PC-3 (cell line): ENCODE data around the gene CSN3. TPM values are rescaled to one million over a fixed set of nuclear protein-coding genes. Genes with fewer than 3 reads are reported as not detected.

ENCODE experiments used
- ATAC-seq: fragments of 200-7000 bp; cut with Tn5 transposase; 2 replicates; pipeline ENCODE4 v1.9.1; 2020; ENCODE audit warnings: mild to moderate bottlenecking, moderate library complexity
- BruUV-seq: library from RNA; stranded (reverse); fragments of 400-500 nt; replicated peaks from 2 replicates; lab custom pipeline; 2021; lab: Mats Ljungman, UMichigan
- CTCF ChIA-PET: fragments of 300-600 bp; sonication (Branson Sonifier 250); formaldehyde crosslinking; loops from one replicate; lab custom pipeline; 2022; ENCODE audit warnings: antibody characterized with exemption; lab: Charles Lee
- POLR2A ChIA-PET: fragments of 300-600 bp; sonication (Branson Sonifier 250); formaldehyde crosslinking; loops from one replicate; lab custom pipeline; 2022; ENCODE audit warnings: antibody characterized with exemption; ENCODE audit not compliant: unreplicated experiment; lab: Charles Lee
- DNase-seq: peaks from one replicate; pipeline ENCODE4 v3.0.0-alpha.2; 2015
- H2AFZ ChIP-seq: fragments of 300-600 bp; sonication (generic); 2 replicates; pipeline ENCODE4 v1.6.0; 2016; ENCODE audit warnings: antibody characterized with exemption, low read length
- H3F3A ChIP-seq: fragments of 300-600 bp; sonication (generic); one replicate; pipeline ENCODE4 v1.6.0; 2017; ENCODE audit warnings: antibody characterized with exemption, low read length, control low read depth, mild to moderate bottlenecking; ENCODE audit not compliant: unreplicated experiment
- H3K27ac ChIP-seq: fragments of 300-600 bp; sonication (generic); 2 replicates; pipeline ENCODE4 v1.5.1; 2016; ENCODE audit warnings: mild to moderate bottlenecking, low read length
- H3K27me3 ChIP-seq: fragments of 300-600 bp; sonication (generic); 2 replicates; pipeline ENCODE4 v1.6.1; 2016; ENCODE audit warnings: low read length, mixed read lengths
- H3K36me3 ChIP-seq: fragments of 300-600 bp; sonication (generic); 2 replicates; pipeline ENCODE4 v1.6.1; 2016; ENCODE audit warnings: low read depth, mixed run types, low read length, mixed read lengths
- H3K4me1 ChIP-seq: fragments of 300-600 bp; sonication (generic); 2 replicates; pipeline ENCODE4 v1.5.1; 2016; ENCODE audit warnings: low read length; ENCODE audit not compliant: insufficient read depth
- H3K4me2 ChIP-seq: fragments of 300-600 bp; sonication (generic); 2 replicates; pipeline ENCODE4 v1.6.0; 2016; ENCODE audit warnings: low read length
- H3K4me3 ChIP-seq: fragments of 300-600 bp; sonication (generic); 2 replicates; pipeline ENCODE4 v1.5.1; 2016; ENCODE audit warnings: mild to moderate bottlenecking, low read length, mixed read lengths
- H3K79me2 ChIP-seq: fragments of 300-600 bp; sonication (generic); 2 replicates; pipeline ENCODE4 v1.6.1; 2017; ENCODE audit warnings: low read length, mixed read lengths
- H3K9ac ChIP-seq: fragments of 300-600 bp; sonication (generic); 2 replicates; pipeline ENCODE4 v1.6.0; 2016; ENCODE audit warnings: mild to moderate bottlenecking, low read length
- H3K9me2 ChIP-seq: fragments of 300-600 bp; sonication (generic); replicated peaks from 2 replicates; pipeline ENCODE4 v1.6.1; 2016; ENCODE audit warnings: mixed run types, low read length, mixed read lengths
- H3K9me3 ChIP-seq: fragments of 300-600 bp; sonication (generic); 2 replicates; pipeline ENCODE4 v1.6.1; 2016; ENCODE audit warnings: low read length, mixed read lengths
- H4K20me1 ChIP-seq: fragments of 300-600 bp; sonication (generic); 2 replicates; pipeline ENCODE4 v1.6.1; 2016; ENCODE audit warnings: low read length, mixed read lengths
- EZH2 ChIP-seq: fragments of 300-600 bp; sonication (generic); IDR thresholded peaks from one replicate; pipeline ENCODE4 v1.6.1; 2017; ENCODE audit warnings: antibody characterized with exemption, mild to moderate bottlenecking, low read length; ENCODE audit not compliant: unreplicated experiment
- EZH2phosphoT487 ChIP-seq: fragments of 300-600 bp; sonication (generic); IDR thresholded peaks from 2 replicates; pipeline ENCODE4 v1.6.1; 2018; ENCODE audit warnings: mild to moderate bottlenecking, antibody characterized with exemption, low read length, borderline replicate concordance
- intact Hi-C: fragments of 100-400 bp; cut with micrococcal nuclease; formaldehyde crosslinking; loops from 2 replicates; pipeline ENCODE4 v1.9.0; 2023
- total RNA-seq: library from RNA; depleted of rRNA; stranded (reverse); fragments of >200 nt; gene quantifications from 2 replicates; pipeline ENCODE4 v1.2.3, GENCODE V29; 2014; rRNA removed
- TF ChIP-seq, protein P1 (sequence below): fragments of 300-600 bp; sonication (generic); conservative IDR thresholded peaks from 2 replicates; pipeline ENCODE4 v1.5.1; 2017; ENCODE audit warnings: antibody characterized with exemption, low read depth, mild to moderate bottlenecking, low read length

The CSN3 gene
- total RNA-seq, 1 experiment from 2014 or later, result not detected

DNA sequence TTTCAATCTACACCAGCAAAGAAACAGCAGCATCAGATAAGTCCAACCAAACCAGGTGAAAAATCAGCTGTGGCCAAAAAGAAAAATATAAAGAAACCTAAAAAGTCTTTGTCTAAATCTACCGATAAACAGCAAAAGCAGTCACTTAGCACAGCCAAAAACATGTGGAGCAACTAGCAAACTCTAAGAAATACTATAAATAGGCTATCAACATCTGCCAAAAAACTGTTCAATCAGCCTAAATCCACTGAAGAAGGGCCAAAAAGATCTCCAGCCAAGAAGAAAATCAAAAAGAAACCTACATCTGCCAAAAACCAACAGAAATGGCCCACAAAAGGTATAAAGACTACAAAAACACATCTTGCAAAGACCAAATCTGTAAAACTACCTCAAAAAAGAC lies 55.7 kb downstream of the CSN3 start:
- POLR2A ChIA-PET, result no interaction called here
- intact Hi-C loops, result no loop called here
- no peak overlapping the region for H3K4me3 ChIP-seq
- CTCF ChIA-PET, result no interaction called here
- no peak overlapping the region for H3K27ac ChIP-seq
- peaks cover 6% of the 10 kb centered on the region; the same call in 1 of the 2 replicates for H3K27me3 ChIP-seq
- H2AFZ ChIP-seq, result no peak overlapping the region
- BruUV-seq, result no TSS peak
- no peak overlapping the region for H3K4me2 ChIP-seq
- no peaks in the 10 kb centered on the region for H3K4me1 ChIP-seq
- no peaks in the 10 kb centered on the region for H3K9me2 ChIP-seq
- no peak for ATAC-seq
- H4K20me1 ChIP-seq, result no peaks in the 10 kb centered on the region
- H3K36me3 ChIP-seq, result no peaks in the 10 kb centered on the region
- no peaks in the 10 kb centered on the region for H3K79me2 ChIP-seq
- no peaks in the 10 kb centered on the region for H3K9me3 ChIP-seq
- TF ChIP-seq EZH2phosphoT487 (no peak), EZH2 (no peak)
- TF ChIP-seq, protein P1, sequence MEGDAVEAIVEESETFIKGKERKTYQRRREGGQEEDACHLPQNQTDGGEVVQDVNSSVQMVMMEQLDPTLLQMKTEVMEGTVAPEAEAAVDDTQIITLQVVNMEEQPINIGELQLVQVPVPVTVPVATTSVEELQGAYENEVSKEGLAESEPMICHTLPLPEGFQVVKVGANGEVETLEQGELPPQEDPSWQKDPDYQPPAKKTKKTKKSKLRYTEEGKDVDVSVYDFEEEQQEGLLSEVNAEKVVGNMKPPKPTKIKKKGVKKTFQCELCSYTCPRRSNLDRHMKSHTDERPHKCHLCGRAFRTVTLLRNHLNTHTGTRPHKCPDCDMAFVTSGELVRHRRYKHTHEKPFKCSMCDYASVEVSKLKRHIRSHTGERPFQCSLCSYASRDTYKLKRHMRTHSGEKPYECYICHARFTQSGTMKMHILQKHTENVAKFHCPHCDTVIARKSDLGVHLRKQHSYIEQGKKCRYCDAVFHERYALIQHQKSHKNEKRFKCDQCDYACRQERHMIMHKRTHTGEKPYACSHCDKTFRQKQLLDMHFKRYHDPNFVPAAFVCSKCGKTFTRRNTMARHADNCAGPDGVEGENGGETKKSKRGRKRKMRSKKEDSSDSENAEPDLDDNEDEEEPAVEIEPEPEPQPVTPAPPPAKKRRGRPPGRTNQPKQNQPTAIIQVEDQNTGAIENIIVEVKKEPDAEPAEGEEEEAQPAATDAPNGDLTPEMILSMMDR, result no peak
- no peaks in the 10 kb centered on the region for H3F3A ChIP-seq
- DNase-seq, result no peak
- H3K9ac ChIP-seq, result no peak overlapping the region

DNA sequence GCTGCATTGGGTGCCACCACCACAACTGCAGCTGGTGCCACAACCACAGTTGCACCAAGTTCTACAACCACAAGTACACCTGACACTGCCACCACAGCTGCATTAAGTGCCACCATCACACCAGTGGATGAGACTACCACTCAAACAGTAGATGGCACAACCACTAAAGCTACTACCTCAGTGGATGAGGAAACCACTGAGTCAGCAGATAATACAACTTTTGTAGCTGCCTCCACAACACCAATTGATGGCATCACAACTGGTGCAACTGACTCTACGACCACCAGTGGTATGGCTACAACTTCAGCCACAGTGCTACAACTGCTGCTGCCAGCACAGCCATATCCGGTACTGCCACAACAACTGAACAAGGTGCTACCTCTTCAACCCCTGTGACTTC lies 57.2 kb downstream of the CSN3 start:
- H3K4me2 ChIP-seq, result no peak overlapping the region
- CTCF ChIA-PET, result no interaction called here
- POLR2A ChIA-PET, result no interaction called here
- H3K27ac ChIP-seq, result no peak overlapping the region
- no peaks in the 10 kb centered on the region for H3K36me3 ChIP-seq
- BruUV-seq, result no TSS peak
- H3F3A ChIP-seq, result no peaks in the 10 kb centered on the region
- H3K9me3 ChIP-seq, result no peaks in the 10 kb centered on the region
- no peak for DNase-seq
- no peaks in the 10 kb centered on the region for H3K9me2 ChIP-seq
- H3K27me3 ChIP-seq, result peaks cover 6% of the 10 kb centered on the region; the same call in 1 of the 2 replicates
- TF ChIP-seq, protein P1, result no peak
- TF ChIP-seq EZH2, result no peak
- no peak for TF ChIP-seq EZH2phosphoT487
- no peak overlapping the region for H2AFZ ChIP-seq
- no peaks in the 10 kb centered on the region for H3K79me2 ChIP-seq
- no peaks in the 10 kb centered on the region for H3K4me1 ChIP-seq
- H3K9ac ChIP-seq, result no peak overlapping the region
- no peak overlapping the region for H3K4me3 ChIP-seq
- H4K20me1 ChIP-seq, result no peaks in the 10 kb centered on the region
- intact Hi-C loops, result no loop called here
- ATAC-seq, result no peak

DNA sequence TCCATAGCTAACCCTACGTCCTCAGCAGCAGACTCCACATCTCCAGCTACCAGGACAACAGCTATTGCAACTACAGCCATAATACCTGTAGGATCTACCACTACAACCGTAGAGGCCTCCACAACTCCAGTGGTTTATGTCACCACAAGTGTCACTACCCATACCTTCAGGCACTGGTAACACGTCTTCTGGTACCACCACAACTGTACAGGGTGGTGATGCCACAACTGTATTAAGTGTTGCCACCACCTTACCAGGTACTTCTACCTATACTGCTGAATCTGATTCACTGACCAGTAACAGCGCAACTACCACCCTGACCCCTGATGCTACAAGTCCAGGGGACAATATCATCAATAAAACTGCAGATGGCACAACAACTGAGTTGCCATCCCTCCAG lies 57.8 kb downstream of the CSN3 start:
- no peak overlapping the region for H3K27ac ChIP-seq
- H3K27me3 ChIP-seq, result peaks cover 7% of the 10 kb centered on the region; the same call in 1 of the 2 replicates
- no peaks in the 10 kb centered on the region for H3K9me3 ChIP-seq
- no peak overlapping the region for H3K4me3 ChIP-seq
- H2AFZ ChIP-seq, result no peak overlapping the region
- DNase-seq (no peak), ATAC-seq (no peak)
- no peaks in the 10 kb centered on the region for H4K20me1 ChIP-seq
- H3K9me2 ChIP-seq, result no peaks in the 10 kb centered on the region
- intact Hi-C loops, result no loop called here
- no peaks in the 10 kb centered on the region for H3K79me2 ChIP-seq
- no peaks in the 10 kb centered on the region for H3F3A ChIP-seq
- H3K36me3 ChIP-seq, result no peaks in the 10 kb centered on the region
- CTCF ChIA-PET, result no interaction called here
- TF ChIP-seq EZH2 (no peak), EZH2phosphoT487 (no peak)
- TF ChIP-seq, protein P1, result no peak
- H3K4me2 ChIP-seq, result no peak overlapping the region
- BruUV-seq, result no TSS peak
- H3K4me1 ChIP-seq, result no peaks in the 10 kb centered on the region
- H3K9ac ChIP-seq, result no peak overlapping the region
- POLR2A ChIA-PET, result no interaction called here

Other genes with a start within 250 kb of the CSN3 start
- not detected in 2 replicates for gene STATH, start 246.6 kb upstream of the CSN3 start, total RNA-seq
- gene HTN3, start 214.1 kb upstream of the CSN3 start, total RNA-seq, result not detected in 2 replicates
- not detected in 2 replicates for gene HTN1, start 192.2 kb upstream of the CSN3 start, total RNA-seq
- gene PRR27, start 88.4 kb upstream of the CSN3 start, total RNA-seq, result not detected in 2 replicates
- not detected in 2 replicates for gene ODAM, start 46.9 kb upstream of the CSN3 start, total RNA-seq
- gene FDCSP, start 16.5 kb upstream of the CSN3 start, total RNA-seq, result not detected in 2 replicates
- gene CABS1, start 92.4 kb downstream of the CSN3 start, total RNA-seq, result not detected in 2 replicates
- not detected in 2 replicates for gene SMR3A, start 118.2 kb downstream of the CSN3 start, total RNA-seq
- gene SMR3B, start 140.5 kb downstream of the CSN3 start, total RNA-seq, result not detected in 2 replicates
- not detected in 2 replicates for gene OPRPN, start 155.3 kb downstream of the CSN3 start, total RNA-seq
- 0.04 TPM in 1 of 2 replicates, not detected in the other for gene MUC7, start 229.6 kb downstream of the CSN3 start, total RNA-seq